NCI-H2227 (cell line): ENCODE results near the gene PDE3B.
"Not testable (repeated sequence)": the region's sequence is repeated elsewhere in the genome, so short reads cannot be mapped to it uniquely, and the experiment has no call there.

Source experiments
- DNase-seq: peaks from one replicate; lab custom pipeline; 2025; ENCODE audit not compliant: unreplicated experiment; lab: John Stamatoyannopoulos, UW

Gene PDE3B

GRCh38 chr11:14643697-14644225, at the start of gene PDE3B:
Gene PDE3B (plus strand): TSS chr11:14643804. CDS start chr11:14644076, 272 bp downstream.
- DNase-seq = peak; percentile 79

- DNase-seq = not testable (repeated sequence)
Measured at GRCh38 chr11:14595261-14595660, 48.3 kb upstream of the PDE3B start.

GRCh38 chr11:14607713-14608112, 35.9 kb upstream of the PDE3B start:
- DNase-seq = no peak

- DNase-seq = no peak
Measured at GRCh38 chr11:14609902-14610301, 33.7 kb upstream of the PDE3B start.

GRCh38 chr11:14611939-14612338, 31.7 kb upstream of the PDE3B start:
- no peak for DNase-seq

GRCh38 chr11:14612694-14613093, 30.9 kb upstream of the PDE3B start:
- no peak for DNase-seq

GRCh38 chr11:14614091-14614622, 29.4 kb upstream of the PDE3B start:
- no peak for DNase-seq

- DNase-seq = no peak
Measured at GRCh38 chr11:14617241-14618027, 26.2 kb upstream of the PDE3B start.

GRCh38 chr11:14618060-14618459, 25.5 kb upstream of the PDE3B start:
- no peak for DNase-seq

GRCh38 chr11:14619603-14620531, 23.7 kb upstream of the PDE3B start:
- DNase-seq = no peak

- DNase-seq = no peak
Measured at GRCh38 chr11:14622223-14622954, 21.2 kb upstream of the PDE3B start.

GRCh38 chr11:14623036-14623435, 20.6 kb upstream of the PDE3B start:
- no peak for DNase-seq

GRCh38 chr11:14625586-14626205, 17.9 kb upstream of the PDE3B start:
- DNase-seq = no peak

- DNase-seq = no peak
Measured at GRCh38 chr11:14626650-14627049, 17.0 kb upstream of the PDE3B start.

- not testable (repeated sequence) for DNase-seq
Measured at GRCh38 chr11:14633506-14634224, 9.9 kb upstream of the PDE3B start.

GRCh38 chr11:14634813-14635212, 8.8 kb upstream of the PDE3B start:
- DNase-seq = no peak

- DNase-seq = no peak
Measured at GRCh38 chr11:14635546-14635945, 8.1 kb upstream of the PDE3B start.

- no peak for DNase-seq
Measured at GRCh38 chr11:14636119-14636518, 7.5 kb upstream of the PDE3B start.

GRCh38 chr11:14637868-14638409, 5.7 kb upstream of the PDE3B start:
- no peak for DNase-seq
